Right lung (tissue), 5 donors: ENCODE data around the gene AHNAK. TPM values are rescaled to one million over a fixed set of nuclear protein-coding genes. Genes with fewer than 3 reads are reported as not detected.

ENCODE experiments used
- DNase-seq, 2 donors: peaks; one replicate each; pipeline ENCODE4 v3.0.0-alpha.2; 2013
- polyA plus RNA-seq, 5 donors: library from polyadenylated mRNA; unstranded; fragments of 120-200 nt; gene quantifications; one replicate each; pipeline versions ENCODE4 v1.2.1 to v1.2.3, GENCODE V29; 2013; ENCODE audit warnings: inconsistent platforms in 1 of 5, low replicate concordance in 1 of 5; ENCODE audit not compliant: insufficient read length in 5 of 5, insufficient read depth in 1 of 5

AHNAK gene
- polyA plus RNA-seq, 5 donors = 154 to 240 (median 173) TPM

DNA sequence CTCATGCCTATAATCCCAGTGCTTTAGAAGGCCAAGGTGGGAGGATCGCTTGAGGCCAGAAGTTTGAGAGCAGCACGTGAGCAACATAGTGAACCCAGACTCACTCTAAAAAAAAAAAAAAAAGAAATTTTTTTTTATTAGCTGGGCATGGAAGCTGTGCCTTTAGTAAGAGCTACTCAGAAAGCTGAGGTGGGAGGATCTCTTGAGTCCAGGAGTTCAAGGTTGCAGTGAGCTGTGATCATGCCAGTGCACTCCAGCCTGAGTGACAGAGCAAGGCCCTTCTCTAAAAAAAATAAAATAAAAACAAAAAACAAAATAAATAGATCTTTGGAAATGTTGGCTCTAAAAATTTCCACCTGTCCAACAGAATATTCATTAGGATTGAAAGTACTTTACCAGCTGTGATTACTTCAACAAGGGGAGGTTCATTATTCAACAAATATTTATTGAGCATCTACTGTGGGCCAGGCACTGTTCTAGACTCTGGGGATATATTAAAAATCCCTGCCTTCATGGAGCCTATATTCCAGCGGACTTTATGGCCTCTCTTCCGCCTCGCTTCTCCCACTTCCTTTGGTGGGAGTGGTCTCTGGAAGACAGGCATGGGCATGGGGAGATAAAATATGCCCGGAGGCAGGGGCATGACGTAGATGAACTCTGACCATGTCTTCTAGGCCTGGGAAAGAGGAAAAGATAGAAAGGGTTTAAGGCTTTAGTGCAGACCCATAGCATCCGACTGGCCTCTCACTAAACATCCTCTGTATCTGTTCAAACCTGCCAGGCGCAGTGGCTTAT lies 47.9 kb downstream of the AHNAK start:
- DNase-seq = no peak

GRCh38 chr11:62498031-62498430 lies 48.6 kb downstream of the AHNAK start:
- no peak for DNase-seq

DNA sequence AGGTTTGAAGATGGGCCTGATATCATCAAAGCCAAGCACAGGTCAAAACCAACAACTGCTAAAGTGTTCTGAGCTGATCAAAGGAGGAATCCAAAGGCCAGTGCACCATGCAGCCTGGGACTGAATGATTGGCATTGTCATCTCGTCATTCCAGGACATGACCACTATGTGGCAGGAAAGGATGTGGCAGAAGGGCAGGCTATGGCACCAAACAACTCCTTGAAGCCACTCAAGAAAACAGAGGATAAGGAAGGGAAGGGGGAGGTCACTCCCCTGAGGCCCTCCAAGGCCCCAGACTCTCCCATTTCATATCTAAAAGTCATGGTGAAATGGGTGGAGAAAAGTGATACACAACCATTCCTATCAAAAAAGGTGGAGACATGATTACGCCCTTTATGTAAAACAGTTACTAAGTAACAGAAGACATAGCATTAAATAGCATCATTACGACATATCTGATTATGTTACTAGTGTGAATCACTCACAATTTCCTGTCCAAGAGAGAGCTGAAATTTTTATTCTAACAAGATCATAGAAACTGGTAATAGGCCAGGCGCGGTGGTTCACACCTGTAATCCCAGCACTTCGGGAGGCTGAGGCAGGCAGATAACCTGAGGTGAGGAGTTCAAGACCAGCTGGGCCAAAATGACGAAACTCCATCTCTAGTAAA lies 49.3 kb downstream of the AHNAK start:
- DNase-seq = no peak

DNA sequence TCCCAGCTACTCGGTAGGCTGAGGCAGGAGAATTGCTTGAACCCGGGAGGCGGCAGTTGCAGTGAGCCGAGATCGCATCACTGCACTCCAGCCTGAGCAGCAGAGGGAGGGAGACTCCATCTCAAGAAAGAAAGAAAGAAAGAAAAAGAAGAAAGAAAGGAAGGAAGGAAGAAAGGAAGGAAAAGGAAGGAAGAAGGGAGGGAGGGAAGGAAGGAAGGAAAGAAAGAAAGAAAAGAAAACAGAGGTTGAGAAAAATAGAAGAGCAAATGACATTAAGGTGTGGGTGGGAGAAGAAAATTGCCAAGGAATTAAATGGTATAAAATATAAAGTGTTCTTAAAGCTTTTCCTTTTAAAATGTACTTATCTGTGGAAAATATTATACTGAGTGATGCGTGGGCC lies 49.9 kb downstream of the AHNAK start:
- DNase-seq = no peak

DNA sequence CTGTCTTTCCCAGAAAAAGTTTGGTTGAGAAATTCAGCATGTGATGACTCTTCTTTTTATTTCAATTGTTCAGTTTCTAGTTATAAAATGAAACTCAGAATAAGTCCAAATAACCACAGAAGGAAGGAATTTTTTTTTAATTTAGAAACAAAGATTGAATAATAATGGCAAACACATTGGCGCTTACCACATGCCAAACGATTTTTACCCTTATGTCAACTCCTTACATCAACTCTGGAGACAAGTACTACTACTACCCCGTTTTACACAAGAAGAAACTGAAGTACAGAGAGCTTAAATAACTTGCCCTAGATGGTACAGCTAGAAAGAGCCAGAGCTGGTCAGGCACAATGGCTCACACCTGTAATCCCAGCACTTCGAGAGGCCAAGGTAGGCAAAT lies 52.4 kb downstream of the AHNAK start:
- DNase-seq = no peak

- DNase-seq = no peak
Observed at GRCh38 chr11:62493801-62494200, 52.8 kb downstream of the AHNAK start.

- no peak for DNase-seq
Observed at GRCh38 chr11:62492586-62492985, 54.0 kb downstream of the AHNAK start.

- DNase-seq = no peak
Observed at GRCh38 chr11:62491571-62492329, 54.9 kb downstream of the AHNAK start.

GRCh38 chr11:62489204-62489603 lies 57.4 kb downstream of the AHNAK start:
- DNase-seq = no peak

DNA sequence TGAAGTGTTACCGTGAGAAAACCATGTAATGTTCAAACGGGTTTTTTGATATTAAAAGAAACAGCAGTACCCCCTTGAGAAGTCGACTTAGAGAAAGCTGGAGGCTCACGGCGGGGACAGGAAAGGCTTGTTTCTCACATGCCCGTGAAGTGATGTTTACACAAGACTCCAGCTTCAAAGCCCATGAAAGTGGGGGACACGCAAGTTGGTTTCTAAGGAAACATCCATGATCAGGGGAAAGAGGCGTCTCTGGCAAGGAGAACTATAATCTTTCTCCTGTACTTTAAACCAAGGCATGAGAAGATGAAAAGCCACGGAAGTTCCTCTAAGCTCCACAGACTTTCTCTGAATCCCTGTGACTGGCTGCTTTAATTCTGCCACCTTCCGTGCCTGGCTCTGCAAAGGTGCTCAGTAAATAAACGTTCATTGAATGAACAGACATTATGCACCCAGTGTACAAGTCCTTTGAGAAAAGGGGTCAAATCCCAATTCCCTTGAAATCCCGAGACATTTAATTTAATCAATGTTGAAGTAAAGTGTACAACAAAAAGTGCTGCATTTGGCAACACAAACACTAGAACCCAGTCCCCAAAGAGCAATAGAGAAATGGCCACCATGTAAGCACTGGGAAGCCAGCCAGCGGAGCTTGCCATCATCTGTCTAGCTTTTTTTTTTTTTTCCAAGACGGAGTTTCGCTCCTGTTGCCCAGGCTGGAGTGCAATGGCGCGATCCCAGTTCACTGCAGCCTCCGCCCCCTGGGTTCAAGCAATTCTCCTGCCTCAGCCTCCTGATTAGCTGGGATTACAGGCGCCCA lies 58.7 kb downstream of the AHNAK start:
- peak; percentile 67 to 69 for DNase-seq

GRCh38 chr11:62487136-62487535 lies 59.5 kb downstream of the AHNAK start:
- no peak for DNase-seq

- no peak for DNase-seq
Observed at GRCh38 chr11:62484352-62484751, 62.3 kb downstream of the AHNAK start.

GRCh38 chr11:62482753-62483152 lies 63.9 kb downstream of the AHNAK start:
- no peak for DNase-seq

GRCh38 chr11:62479631-62480201 lies 66.9 kb downstream of the AHNAK start:
- no peak for DNase-seq

DNA sequence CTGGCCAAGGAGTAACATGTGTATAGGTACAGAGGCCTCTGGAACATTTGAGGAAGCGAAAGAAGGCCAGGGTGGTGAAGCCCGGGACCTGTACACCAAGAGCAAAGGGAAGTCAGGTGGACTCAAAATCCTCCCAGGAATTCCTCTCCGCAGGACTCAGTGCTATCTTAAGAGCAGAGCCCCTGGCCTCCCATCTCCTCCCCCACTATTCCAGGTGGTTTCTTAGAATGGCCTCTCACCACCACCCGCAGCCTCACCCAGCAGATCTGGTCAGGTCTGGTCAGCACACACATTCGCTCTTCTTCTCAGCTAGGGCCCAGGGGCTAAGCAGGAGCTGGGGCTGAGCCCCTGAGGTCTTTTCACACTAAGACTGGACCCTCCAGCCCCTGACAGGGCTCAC lies 68.7 kb downstream of the AHNAK start:
- DNase-seq = no peak

GRCh38 chr11:62472063-62472884 lies 74.3 kb downstream of the AHNAK start:
- DNase-seq = no peak

- DNase-seq = no peak
Observed at GRCh38 chr11:62471603-62472002, 75.0 kb downstream of the AHNAK start.

DNA sequence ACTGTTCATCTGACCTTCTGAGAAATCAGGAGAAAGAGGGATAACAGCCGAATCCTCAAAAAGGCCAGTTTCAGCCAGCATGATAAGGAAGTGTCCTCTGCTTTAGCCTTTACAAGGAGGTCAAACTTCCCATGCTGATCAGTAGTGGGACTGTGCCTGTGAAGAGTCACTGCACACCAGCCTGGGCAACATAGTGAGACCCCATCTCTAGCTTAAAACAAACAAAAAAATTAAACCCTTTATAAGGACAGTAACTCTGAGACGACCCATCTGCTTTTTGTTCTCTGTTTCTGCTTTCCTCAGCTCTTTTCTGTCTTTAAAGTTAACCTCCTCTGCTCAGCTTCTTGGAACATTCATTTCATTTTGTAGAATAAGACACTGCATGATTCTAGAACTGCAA lies 78.0 kb downstream of the AHNAK start:
- DNase-seq = no peak

DNA sequence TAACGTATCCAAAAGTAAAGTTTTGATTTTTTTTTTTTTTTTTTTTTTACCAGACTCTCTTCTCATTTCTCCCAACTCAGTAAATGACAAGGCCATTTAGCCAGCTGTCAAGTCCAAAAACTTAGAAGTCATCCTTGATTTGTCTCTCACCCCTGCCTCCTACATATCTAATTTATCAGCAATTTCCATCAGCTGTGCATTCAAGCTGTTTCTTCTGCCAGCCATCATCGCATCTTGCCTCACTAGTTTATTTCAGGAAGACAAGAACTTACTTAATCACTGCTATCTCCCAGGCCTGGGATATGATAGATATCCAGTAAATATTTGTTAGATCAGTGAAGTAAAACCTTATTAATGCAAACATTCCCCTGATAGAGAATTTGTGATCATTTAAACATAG lies 80.2 kb downstream of the AHNAK start:
- DNase-seq = no peak

- no peak for DNase-seq
Observed at GRCh38 chr11:62464655-62465054, 82.0 kb downstream of the AHNAK start.

DNA sequence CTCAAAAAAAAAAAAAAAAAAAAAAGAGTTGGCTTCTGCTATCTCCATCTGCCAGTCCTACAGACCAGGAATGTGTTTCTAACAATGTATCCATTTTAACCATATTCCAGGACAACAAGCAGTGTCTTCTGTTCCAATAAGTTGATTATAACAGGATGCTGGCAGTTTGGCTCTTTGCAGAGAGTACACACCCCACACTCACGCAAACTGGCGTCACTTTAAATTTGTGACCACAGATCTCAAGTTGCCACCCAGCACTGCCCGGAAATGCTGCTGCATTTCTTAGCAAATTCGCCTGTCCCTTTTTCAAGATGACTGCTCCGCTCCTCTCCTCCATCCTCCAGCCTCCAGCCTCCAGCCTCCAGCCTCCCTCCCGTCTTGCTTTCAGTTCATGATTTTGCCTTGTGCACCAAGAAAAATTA lies 83.5 kb downstream of the AHNAK start:
- DNase-seq = no peak
